Measurements from ENCODE around the gene SLC10A7. TPM values are rescaled to one million over a fixed set of nuclear protein-coding genes. Genes with fewer than 3 reads are reported as not detected.

Gene SLC10A7
- total and polyA plus RNA-seq, 12 donors = 1.3 to 6.6 (median 4.4) TPM

DNA sequence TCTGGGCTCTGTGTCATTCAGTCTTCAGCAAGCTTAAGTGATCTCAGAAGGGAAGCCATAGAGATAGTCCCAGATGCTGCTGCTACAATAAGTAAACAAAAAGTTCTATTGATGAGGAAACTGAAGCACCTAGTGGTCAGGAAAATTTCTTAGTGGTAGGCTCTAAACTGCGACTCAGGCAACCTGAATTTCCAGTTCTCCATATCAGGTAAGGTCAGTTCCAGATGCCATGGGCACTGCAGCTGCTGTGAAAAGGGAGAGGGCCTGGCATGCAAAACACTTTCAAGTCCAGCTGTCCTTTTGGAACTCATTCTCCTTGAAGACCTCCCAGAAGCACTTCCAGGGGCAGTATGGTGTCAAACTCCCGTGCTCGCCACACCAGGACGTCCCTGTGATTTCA lies 261.2 kb downstream of the SLC10A7 start:
- DNase-seq (no peak), ATAC-seq (no peak)
- H3K27ac ChIP-seq = no peak overlapping the region
- 94 to 96% methylated on average over 4 of the region's 4 CpGs for WGBS, 2 donors
- intact Hi-C loops (cut with DNase I) = no loop called here
- H3K36me3 ChIP-seq = peaks cover 0 to 25% (median 0%) of the 10 kb centered on the region in 9 donors
- no peaks in the 10 kb centered on the region for H3K9me3 ChIP-seq
- no peak overlapping the region for H3K4me3 ChIP-seq
- TF ChIP-seq, protein P1, sequence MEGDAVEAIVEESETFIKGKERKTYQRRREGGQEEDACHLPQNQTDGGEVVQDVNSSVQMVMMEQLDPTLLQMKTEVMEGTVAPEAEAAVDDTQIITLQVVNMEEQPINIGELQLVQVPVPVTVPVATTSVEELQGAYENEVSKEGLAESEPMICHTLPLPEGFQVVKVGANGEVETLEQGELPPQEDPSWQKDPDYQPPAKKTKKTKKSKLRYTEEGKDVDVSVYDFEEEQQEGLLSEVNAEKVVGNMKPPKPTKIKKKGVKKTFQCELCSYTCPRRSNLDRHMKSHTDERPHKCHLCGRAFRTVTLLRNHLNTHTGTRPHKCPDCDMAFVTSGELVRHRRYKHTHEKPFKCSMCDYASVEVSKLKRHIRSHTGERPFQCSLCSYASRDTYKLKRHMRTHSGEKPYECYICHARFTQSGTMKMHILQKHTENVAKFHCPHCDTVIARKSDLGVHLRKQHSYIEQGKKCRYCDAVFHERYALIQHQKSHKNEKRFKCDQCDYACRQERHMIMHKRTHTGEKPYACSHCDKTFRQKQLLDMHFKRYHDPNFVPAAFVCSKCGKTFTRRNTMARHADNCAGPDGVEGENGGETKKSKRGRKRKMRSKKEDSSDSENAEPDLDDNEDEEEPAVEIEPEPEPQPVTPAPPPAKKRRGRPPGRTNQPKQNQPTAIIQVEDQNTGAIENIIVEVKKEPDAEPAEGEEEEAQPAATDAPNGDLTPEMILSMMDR (IDR thresholded peaks at IDR 0.05) = no peak
- H3K4me1 ChIP-seq = no peaks in the 10 kb centered on the region
- H3K27me3 ChIP-seq = no peaks in the 10 kb centered on the region

DNA sequence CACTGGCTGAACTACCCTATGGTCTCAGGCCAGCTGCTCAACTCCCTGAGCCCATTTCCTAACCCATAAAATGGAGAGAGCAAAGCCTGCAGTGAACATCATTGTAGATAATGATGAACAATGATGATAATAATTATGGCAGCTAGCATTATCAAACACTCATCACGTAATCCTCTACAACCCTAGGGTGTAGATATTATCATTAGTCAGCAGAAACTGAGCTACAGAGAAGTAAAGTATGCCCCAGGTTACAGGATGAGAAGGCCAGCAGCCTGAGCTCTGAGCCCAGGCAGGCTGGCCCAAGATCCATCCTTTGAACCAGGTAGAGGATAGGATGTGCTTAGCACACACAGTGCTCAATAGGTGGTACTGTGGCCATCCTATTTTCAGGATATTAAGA lies 264.2 kb downstream of the SLC10A7 start:
- Histone ChIP-seq H3K36me3 (peaks cover 0 to 28% (median 0%) of the 10 kb centered on the region in 9 donors), H3K27me3 (no peaks in the 10 kb centered on the region), H3K4me3 (no peak overlapping the region), H3K4me1 (no peaks in the 10 kb centered on the region), H3K27ac (no peak overlapping the region), H3K9me3 (no peaks in the 10 kb centered on the region)
- TF ChIP-seq, protein P1 (IDR thresholded peaks at IDR 0.05) = no peak
- WGBS, 2 donors = 95 to 100% methylated on average over 1 of the region's 1 CpG
- no peak for ATAC-seq
- intact Hi-C loops (cut with DNase I) = no loop called here
- DNase-seq = no peak

DNA sequence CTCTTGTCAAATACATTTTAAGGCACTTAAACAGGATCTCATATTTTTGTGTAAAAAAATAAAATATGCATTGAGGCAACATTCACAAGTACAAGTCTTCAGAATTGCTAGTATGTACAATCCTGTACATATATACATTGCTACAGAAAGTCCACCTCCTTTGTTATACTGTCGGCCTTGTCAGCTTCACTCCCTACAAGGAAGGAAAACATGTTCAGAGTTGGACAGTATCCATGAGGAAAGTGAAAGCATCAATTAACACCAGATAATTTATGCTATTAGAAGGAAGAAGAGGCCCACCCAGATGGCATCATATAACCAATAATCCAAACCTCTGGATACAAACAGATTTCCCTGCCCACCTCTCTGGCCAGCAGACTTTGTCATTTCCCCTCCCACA lies 265.4 kb downstream of the SLC10A7 start:
- WGBS, 2 donors = 48 to 53% methylated on average over 1 of the region's 1 CpG
- Histone ChIP-seq H3K27me3 (no peaks in the 10 kb centered on the region), H3K4me1 (no peaks in the 10 kb centered on the region), H3K9me3 (no peaks in the 10 kb centered on the region), H3K4me3 (no peak overlapping the region), H3K36me3 (peaks cover 0 to 28% (median 0%) of the 10 kb centered on the region in 9 donors), H3K27ac (no peak overlapping the region)
- intact Hi-C loops (cut with DNase I) = no loop called here
- DNase-seq = no peak
- ATAC-seq = no peak
- TF ChIP-seq, protein P1 (IDR thresholded peaks at IDR 0.05) = no peak

GRCh38 chr4:146255874-146256273 lies 265.9 kb downstream of the SLC10A7 start:
- no peaks in the 10 kb centered on the region for H3K4me1 ChIP-seq
- H3K36me3 ChIP-seq = peaks cover 0 to 28% (median 0%) of the 10 kb centered on the region in 9 donors
- no peaks in the 10 kb centered on the region for H3K27me3 ChIP-seq
- intact Hi-C loops (cut with DNase I) = no loop called here
- H3K27ac ChIP-seq = no peak overlapping the region
- DNase-seq (no peak), ATAC-seq (no peak)
- no peaks in the 10 kb centered on the region for H3K9me3 ChIP-seq
- TF ChIP-seq, protein P1 (IDR thresholded peaks at IDR 0.05) = no peak
- WGBS, 2 donors = 67 to 69% methylated on average over 3 of the region's 3 CpGs
- no peak overlapping the region for H3K4me3 ChIP-seq
